DMS153 treated with DMSO at 0.1 percent for 48 hours (cell line): ENCODE measurements around the gene SNX4.

Experiments used
- DNase-seq: peaks from one replicate; lab custom pipeline; 2025; ENCODE audit not compliant: unreplicated experiment; lab: John Stamatoyannopoulos, UW

Gene SNX4

GRCh38 chr3:125462722-125463299, 57.2 kb downstream of the SNX4 start:
- no peak for DNase-seq

- DNase-seq = no peak
Observed at GRCh38 chr3:125461896-125462295, 58.1 kb downstream of the SNX4 start.

- DNase-seq = no peak
Observed at GRCh38 chr3:125460233-125460632, 59.8 kb downstream of the SNX4 start.

GRCh38 chr3:125443923-125444322, 76.1 kb downstream of the SNX4 start:
- DNase-seq = no peak

DNA sequence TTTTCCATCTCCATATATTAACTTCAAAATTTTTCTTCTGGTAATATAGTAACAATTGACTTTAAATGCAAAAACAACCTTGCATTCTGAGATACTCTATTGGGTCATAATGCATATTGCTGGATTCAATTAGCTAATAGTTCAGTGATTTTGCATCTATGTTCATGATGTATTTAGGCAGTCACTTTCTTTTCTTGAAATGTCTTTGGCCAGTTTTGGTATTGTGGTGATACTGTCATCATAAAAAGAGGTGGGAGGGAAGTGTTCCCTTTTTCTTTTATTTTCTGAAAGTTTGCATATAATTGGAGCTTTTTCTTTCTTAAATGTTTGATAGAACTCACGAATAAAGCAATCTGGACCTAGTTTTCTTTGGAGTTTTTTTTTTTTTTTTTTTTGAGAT, 77.5 kb downstream of the SNX4 start:
- DNase-seq = no peak

DNA sequence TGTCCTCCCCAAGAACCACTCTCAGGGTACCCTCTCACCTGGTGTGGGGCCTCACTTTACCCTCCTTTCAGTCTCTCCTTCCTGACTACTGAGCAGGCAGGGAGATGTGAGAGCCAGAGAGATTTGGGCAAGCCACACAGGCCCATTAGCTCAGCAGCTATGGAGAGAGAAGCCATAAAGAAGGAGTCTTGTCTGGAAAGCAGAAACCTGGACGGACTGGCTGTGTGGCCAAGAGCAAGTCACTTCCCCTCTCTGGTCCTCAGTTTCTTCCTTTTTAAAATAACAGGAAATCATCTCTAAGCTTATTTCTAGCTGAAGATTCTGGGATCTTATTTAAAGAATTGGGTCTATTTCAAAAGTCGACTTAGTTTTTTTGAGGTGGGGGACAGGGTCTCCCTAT, 79.0 kb downstream of the SNX4 start:
- no peak for DNase-seq

- DNase-seq = no peak
Observed at GRCh38 chr3:125440559-125440955, 79.4 kb downstream of the SNX4 start.

DNA sequence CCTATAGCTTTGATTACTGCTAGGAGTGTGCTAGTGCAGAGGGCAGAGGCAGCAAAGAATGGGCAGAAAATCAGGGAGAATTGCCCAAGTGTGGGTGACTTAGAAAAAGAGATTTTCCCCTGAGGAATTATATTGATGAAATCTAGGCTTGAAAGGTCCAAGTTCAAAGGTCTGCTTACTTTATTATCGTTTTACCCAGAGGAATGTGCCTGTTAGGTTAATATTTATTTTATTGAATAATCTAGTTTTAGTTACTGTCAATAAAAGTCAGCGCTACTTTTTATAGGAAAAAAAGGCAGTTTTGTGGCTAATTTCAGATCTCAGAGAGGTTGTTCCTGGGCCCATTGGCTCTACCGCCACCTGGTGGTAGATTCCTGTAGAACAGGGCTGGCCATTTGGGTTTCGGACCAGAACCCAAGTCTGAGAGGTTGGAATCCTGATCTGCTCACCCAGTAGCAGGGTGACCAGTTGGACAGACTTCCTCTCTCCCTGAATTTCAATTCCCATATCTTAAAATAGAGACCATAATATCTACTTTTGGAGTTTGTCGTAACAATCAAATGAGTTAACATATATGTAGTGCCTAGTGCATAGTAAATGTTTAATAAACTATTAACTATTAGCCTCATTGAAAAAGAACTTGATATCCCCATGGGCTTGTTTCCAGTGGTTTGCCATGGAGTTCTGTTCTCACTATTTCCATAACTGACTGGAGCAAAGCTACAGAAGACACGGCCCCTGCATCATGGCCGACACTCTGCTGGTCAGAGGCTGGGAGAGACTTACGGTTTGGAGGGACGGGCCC, 82.2 kb downstream of the SNX4 start:
- DNase-seq = peak; percentile 5

GRCh38 chr3:125436921-125437320, 83.1 kb downstream of the SNX4 start:
- no peak for DNase-seq

- DNase-seq = no peak
Observed at GRCh38 chr3:125435231-125435630, 84.8 kb downstream of the SNX4 start.

GRCh38 chr3:125434582-125435011, 85.4 kb downstream of the SNX4 start:
- DNase-seq = no peak

DNA sequence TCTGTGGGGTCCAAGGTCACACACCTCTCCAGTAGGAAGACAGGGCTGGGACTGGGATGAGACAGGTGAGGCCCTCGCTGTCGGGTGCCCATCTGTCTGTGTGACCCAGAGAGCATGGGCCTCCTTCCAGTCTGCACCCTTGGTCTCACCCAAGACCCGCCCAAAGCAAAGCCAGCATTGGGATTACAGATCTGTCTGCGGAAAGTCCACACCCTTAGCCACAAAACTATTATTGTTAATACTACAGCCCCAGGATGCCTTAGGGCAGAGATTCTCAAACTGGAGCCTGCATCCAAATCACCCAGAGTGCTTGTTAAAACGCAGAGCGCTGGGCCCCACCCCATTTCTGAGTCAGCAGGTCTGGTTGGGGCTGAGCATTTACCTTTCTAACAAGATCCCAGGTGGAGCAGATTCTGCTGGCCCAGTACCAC, 86.4 kb downstream of the SNX4 start:
- no peak for DNase-seq

DNA sequence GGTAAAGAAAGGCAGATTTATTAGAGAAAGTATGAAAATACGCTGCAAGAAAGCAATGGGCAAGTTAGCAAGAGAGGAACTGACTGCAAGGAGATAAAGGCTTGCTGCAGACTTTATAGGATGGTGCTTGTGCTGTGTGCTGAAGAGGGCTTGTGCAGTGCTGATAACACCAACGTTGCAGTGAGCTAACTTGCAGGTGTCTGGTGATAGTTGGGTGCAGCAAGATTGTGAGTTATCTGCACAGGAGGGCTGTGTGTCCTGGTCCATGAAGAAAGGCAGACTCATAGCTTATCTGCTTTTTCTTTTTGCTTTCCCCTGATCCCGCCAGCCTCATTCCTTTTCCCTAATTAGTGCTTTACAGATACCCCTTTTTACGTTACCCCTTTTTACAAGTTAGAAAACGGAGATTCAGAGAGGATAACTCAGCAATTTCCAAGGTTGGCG, 86.9 kb downstream of the SNX4 start:
- no peak for DNase-seq

DNA sequence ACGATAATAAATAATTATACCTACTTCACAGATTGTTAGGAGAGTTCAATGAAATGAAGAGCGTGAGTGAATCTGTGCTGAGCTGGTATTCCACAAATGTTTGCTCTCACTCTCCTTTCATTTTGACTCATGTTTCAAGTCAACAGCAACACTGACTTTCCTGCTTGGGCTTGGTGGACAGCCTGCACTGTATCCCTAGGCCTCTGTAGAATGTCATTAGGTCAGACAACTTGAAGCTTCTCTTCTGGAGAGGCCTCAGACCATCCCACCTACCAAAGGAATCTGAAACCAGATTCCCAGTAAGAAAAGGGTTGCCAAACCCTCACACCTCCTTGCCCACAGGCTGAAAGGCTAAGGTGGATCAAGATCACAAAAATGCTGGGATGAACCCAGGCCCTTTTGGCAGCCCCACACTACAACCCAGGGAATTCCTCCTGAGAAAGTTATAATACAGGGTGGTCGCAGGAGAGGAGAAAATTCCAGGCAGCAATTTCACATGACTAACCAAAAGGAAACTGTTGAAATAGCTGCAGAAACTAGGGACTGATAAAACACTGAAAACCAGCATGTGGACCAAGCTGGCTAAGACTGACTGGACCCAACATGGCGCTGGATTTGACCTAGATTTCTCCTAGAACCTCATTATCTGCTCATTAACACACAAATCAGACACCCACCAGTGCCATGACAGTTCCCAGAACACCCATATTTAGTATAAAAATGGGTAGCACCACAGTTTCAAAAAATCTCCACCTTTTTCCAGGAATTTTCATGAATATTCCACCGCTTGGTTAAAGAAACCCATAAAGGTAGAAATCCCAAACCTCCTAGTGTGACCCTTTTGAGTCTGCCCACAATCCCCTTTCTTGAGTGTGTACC, 87.9 kb downstream of the SNX4 start:
- DNase-seq = no peak

DNA sequence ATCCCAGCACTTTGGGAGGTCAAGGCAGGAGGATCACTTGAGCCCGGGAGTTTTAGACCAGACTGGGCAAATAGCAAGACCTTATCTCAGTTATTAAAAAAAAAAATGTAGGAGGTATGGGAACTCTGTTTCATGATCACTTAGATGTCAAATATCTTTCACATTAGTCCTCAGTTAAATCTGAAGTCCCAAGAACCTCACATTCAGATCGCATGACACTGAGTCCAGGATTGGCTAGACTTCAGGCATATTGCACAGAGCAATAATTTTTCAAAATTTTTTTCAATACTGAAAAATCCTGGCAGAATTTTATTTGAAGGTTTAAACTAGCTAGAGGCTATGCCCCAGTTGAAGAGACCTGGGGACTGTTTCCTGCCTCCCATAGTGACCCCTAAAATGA, 88.6 kb downstream of the SNX4 start:
- DNase-seq = no peak

GRCh38 chr3:125428216-125428830, 91.7 kb downstream of the SNX4 start:
- DNase-seq = no peak

- no peak for DNase-seq
Observed at GRCh38 chr3:125418306-125418705, 101.7 kb downstream of the SNX4 start.

DNA sequence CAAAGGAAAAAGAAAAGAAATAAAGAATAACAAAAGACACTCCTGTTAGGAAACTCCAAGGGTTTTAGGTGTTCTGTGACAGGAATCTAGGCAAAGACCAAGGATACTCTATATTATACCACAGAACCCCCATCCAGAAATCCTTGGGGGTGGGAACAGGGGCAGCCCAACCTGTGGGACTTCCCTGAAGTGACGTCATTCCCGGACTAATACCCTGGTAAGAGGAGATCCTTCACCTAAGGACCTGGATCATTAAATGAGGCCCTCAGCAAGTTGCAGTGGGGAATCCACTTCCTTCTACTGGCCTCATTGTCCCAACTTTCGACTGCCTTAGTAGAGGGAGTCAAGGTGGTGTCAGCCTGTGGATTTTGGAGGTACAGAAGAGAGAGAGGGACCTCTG, 103.8 kb downstream of the SNX4 start:
- no peak for DNase-seq

- DNase-seq = no peak
Observed at GRCh38 chr3:125414669-125415068, 105.3 kb downstream of the SNX4 start.

- no peak for DNase-seq
Observed at GRCh38 chr3:125410922-125411321, 109.1 kb downstream of the SNX4 start.

GRCh38 chr3:125406070-125406469, 113.9 kb downstream of the SNX4 start:
- no peak for DNase-seq
